A673 (cell line): ENCODE results near the gene ARHGAP5. TPM values are rescaled to one million over a fixed set of nuclear protein-coding genes. Genes with fewer than 3 reads are reported as not detected.

Experiments used
- BruUV-seq: library from RNA; stranded (reverse); fragments of 400-500 nt; replicated peaks from 2 replicates; lab custom pipeline; 2021; lab: Mats Ljungman, UMichigan
- CTCF ChIA-PET: fragments of 300-600 bp; sonication (Branson Sonifier 250); formaldehyde crosslinking; loops from one replicate; lab custom pipeline; 2022; ENCODE audit warnings: antibody characterized with exemption; lab: Charles Lee
- POLR2A ChIA-PET: fragments of 300-600 bp; sonication (Branson Sonifier 250); formaldehyde crosslinking; loops from one replicate; lab custom pipeline; 2022; ENCODE audit warnings: antibody characterized with exemption; ENCODE audit not compliant: low non-redundant PET; lab: Charles Lee
- DNase-seq: peaks from one replicate; pipeline ENCODE4 v3.0.0-alpha.2; 2015; ENCODE audit warnings: low spot score
- H3K27ac ChIP-seq: fragments of 200-600 bp; sonication (generic); 2 replicates; pipeline ENCODE4 v1.5.1; 2016; ENCODE audit warnings: mixed run types, low read depth, mild to moderate bottlenecking, mixed read lengths, antibody characterized with exemption, low read length; ENCODE audit not compliant: poor library complexity, severe bottlenecking
- H3K27me3 ChIP-seq: fragments of 200-600 bp; sonication (generic); replicated peaks from 2 replicates; pipeline ENCODE4 v1.6.1; 2017; ENCODE audit warnings: mixed run types, low read depth, mild to moderate bottlenecking, mixed read lengths, antibody characterized with exemption, low read length; ENCODE audit not compliant: insufficient read depth, poor library complexity
- H3K36me3 ChIP-seq: fragments of 200-600 bp; sonication (generic); 2 replicates; pipeline ENCODE4 v1.6.1; 2016; ENCODE audit warnings: mixed run types, mild to moderate bottlenecking, mixed read lengths, antibody characterized with exemption, low read length; ENCODE audit not compliant: insufficient read depth, poor library complexity, severe bottlenecking
- H3K4me1 ChIP-seq: fragments of 200-600 bp; sonication (generic); 2 replicates; pipeline ENCODE4 v1.6.1; 2017; ENCODE audit warnings: mixed run types, mild to moderate bottlenecking, mixed read lengths, antibody characterized with exemption, low read length; ENCODE audit not compliant: insufficient read depth, poor library complexity, severe bottlenecking
- H3K4me3 ChIP-seq: fragments of 200-600 bp; sonication (generic); 2 replicates; pipeline ENCODE4 v1.5.1; 2016; ENCODE audit warnings: low read depth, mixed run types, mild to moderate bottlenecking, mixed read lengths, low read length; ENCODE audit not compliant: poor library complexity, severe bottlenecking
- H3K9me3 ChIP-seq: fragments of 200-600 bp; sonication (generic); 2 replicates; pipeline ENCODE4 v1.6.1; 2016; ENCODE audit warnings: mixed run types, low read depth, mild to moderate bottlenecking, mixed read lengths, antibody characterized with exemption, low read length; ENCODE audit not compliant: poor library complexity, severe bottlenecking
- CTCF ChIP-seq: fragments of 300-800, 200-600 bp; sonication (generic); conservative IDR thresholded peaks from 2 replicates; pipeline ENCODE4 v1.5.1; 2017; ENCODE audit warnings: low read depth, mild to moderate bottlenecking, antibody characterized with exemption, low read length, moderate library complexity, mixed read lengths
- EZH2 ChIP-seq: fragments of 200-600 bp; sonication (generic); IDR thresholded peaks from 2 replicates; pipeline ENCODE4 v1.6.1; 2017; ENCODE audit warnings: borderline replicate concordance, low read depth, mild to moderate bottlenecking, mixed read lengths, antibody characterized with exemption, low read length; ENCODE audit not compliant: poor library complexity, severe bottlenecking
- intact Hi-C: fragments of 100-400 bp; cut with micrococcal nuclease; formaldehyde crosslinking; loops from one replicate; pipeline ENCODE4 v1.10.0; 2022; ENCODE audit not compliant: unreplicated experiment
- total RNA-seq: library from RNA; stranded (reverse); gene quantifications from 2 replicates; pipeline ENCODE4 v1.2.3, GENCODE V29; 2021

ARHGAP5 gene
- total RNA-seq, 1 experiment from 2014 or later: 51.3 TPM

DNA sequence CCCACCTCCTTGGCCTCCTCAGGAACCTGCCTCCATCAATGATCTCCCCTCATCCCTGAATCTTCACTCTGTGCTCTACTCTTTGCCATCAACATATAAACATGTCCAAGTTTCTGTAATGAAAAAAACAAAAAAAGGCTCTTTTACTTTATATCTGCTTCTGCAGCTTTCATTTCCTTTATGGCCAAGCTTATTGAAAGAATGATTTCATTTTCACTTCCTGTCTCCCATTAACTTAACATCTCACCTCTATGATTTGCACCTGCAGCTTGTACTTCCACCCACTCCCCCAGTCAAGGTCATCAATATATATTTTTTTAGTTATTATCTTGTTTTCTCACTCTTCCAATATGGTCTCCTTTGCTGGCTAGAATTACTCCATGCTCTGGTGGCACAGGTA, 109.1 kb downstream of the ARHGAP5 start:
- no peak overlapping the region for H3K27ac ChIP-seq
- no peak for TF ChIP-seq EZH2
- no peak for TF ChIP-seq CTCF
- H3K36me3 ChIP-seq: no peaks in the 10 kb centered on the region
- H3K4me3 ChIP-seq: no peak overlapping the region
- CTCF ChIA-PET: no interaction called here
- H3K27me3 ChIP-seq: no peaks in the 10 kb centered on the region
- POLR2A ChIA-PET: interaction anchor here (0.7 kb wide), 1 partner anchor 204 kb away, joined by 3 read pairs; no protein-coding TSS in a partner anchor
- no TSS peak for BruUV-seq
- H3K4me1 ChIP-seq: no peaks in the 10 kb centered on the region
- intact Hi-C loops: no loop called here
- H3K9me3 ChIP-seq: no peaks in the 10 kb centered on the region
- DNase-seq: no peak

GRCh38 chr14:32189811-32190210, 112.7 kb downstream of the ARHGAP5 start:
- intact Hi-C loops: no loop called here
- POLR2A ChIA-PET: no interaction called here
- no peak for DNase-seq
- CTCF ChIA-PET: no interaction called here
- Histone ChIP-seq H3K9me3 (no peaks in the 10 kb centered on the region), H3K36me3 (no peaks in the 10 kb centered on the region), H3K4me1 (no peaks in the 10 kb centered on the region), H3K27me3 (no peaks in the 10 kb centered on the region), H3K4me3 (no peak overlapping the region), H3K27ac (no peak overlapping the region)
- BruUV-seq: no TSS peak
- TF ChIP-seq CTCF (no peak), EZH2 (no peak)

- BruUV-seq: no TSS peak
- no peaks in the 10 kb centered on the region for H3K36me3 ChIP-seq
- intact Hi-C loops: no loop called here
- CTCF ChIA-PET: no interaction called here
- POLR2A ChIA-PET: no interaction called here
- no peak for TF ChIP-seq EZH2
- TF ChIP-seq CTCF: no peak
- no peak for DNase-seq
- no peaks in the 10 kb centered on the region for H3K4me1 ChIP-seq
- no peaks in the 10 kb centered on the region for H3K9me3 ChIP-seq
- no peak overlapping the region for H3K4me3 ChIP-seq
- no peaks in the 10 kb centered on the region for H3K27me3 ChIP-seq
- no peak overlapping the region for H3K27ac ChIP-seq
Measured at GRCh38 chr14:32190673-32191072, 113.6 kb downstream of the ARHGAP5 start.
